ENCODE results near the gene UCP3.

Gene UCP3

GRCh38 chr11:74008373-74009229, at the start of gene UCP3:
Gene UCP3, minus strand, starts transcription at chr11:74009085. Its CDS starts 2,043 bp downstream, at chr11:74007042.
- DNase-seq = no peak

DNA sequence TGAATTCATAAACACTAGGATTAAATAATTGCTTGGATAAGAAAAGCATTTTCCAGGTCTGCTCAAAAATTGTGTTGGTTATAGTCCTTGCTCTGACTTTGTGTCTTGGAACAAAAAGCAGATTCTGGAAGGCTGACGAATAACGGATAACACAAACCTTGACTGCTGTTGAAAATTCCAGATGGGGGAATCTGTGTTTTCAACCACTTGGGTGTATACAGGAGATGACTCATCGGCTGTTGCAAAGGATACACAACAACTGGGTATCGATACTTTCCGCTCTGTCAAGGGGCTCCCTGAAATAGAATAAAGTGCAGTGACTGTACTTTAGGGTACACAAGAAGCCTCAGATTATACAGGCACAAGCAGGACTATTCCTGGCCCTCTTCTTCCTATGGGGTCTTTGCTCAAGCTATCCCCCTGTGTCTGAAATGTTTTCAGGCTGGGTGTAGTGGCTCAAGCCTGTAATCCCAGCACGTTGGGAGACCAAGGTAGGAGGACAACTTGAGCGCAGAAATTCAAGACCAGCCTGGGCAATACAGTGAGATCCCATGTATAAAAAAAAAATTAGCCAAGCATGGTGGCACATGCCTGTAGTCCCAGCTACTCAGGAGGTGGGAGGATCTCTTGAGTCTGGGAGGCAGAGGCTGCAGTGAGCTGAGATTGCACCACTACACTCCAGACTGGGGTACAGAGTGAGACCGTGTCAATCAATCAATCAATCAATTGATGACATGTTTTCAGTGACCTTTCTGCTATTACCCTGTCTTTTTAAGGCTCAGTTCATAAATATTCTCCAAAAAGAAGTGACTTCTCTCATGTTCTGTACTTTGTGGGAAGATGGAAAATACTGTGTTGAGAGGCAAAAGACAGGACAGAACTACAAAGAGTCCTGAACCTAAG, 48.6 kb upstream of the UCP3 start:
- no peak for DNase-seq

DNA sequence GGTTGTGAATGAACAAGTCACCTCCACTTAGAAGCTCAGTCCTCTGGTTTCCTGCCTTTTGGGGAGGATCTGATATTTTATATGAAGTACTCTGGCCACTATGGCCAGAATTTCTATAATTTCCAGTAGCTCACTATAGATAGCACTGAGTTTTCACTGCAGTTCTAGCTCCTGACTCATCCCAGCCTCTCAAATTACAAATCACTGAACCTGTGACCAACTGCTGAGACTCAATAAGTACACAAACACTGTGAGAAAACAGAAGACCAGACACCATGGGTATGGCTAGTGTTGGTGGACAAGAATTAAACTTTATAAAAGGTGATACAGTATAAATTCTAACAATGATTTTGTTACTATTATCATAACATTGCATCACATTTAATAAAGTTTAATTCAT, 47.1 kb upstream of the UCP3 start:
- no peak for DNase-seq

GRCh38 chr11:74050465-74050864, 41.6 kb upstream of the UCP3 start:
- DNase-seq = no peak

- no peak for DNase-seq
Observed at GRCh38 chr11:74048993-74049392, 40.1 kb upstream of the UCP3 start.

DNA sequence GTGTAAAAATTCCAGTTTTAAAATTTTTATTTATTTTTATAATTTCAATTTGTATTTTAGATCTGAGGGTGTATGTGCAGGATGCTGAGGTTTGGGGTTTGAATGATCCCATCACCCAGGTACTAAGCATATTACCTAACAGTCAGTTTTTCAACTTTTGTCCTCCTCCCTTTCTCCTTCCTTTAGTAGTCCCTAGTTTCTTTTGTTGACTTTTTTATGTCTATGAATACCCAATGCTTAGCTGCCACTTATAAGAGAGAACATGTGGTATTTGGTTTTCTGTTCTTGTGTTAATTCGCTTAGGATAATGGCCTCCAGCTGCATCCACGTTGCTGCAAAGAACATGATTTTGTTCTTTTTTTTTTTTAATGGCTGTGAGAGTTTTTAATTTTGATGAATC, 35.7 kb upstream of the UCP3 start:
- DNase-seq = no peak

DNA sequence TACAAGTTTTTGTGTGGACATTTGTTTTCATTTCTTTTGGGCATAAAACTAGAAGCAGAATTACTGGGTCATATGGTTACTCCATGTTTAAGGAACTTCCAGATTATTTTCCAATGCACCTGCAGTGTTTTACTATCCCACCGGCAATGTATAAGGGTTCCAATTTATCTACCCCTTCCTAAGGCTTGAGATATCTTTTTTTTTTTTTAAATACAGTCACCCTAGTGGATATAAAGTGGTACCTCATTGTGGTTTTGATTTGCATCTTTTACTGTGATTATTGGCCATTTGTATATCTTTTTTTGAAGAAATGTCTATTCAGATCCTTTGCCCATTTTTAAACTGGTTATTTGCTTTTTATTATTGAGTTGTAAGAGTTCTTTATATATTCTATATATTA, 34.6 kb upstream of the UCP3 start:
- DNase-seq = no peak

GRCh38 chr11:74037309-74037708, 28.4 kb upstream of the UCP3 start:
- DNase-seq = no peak

DNA sequence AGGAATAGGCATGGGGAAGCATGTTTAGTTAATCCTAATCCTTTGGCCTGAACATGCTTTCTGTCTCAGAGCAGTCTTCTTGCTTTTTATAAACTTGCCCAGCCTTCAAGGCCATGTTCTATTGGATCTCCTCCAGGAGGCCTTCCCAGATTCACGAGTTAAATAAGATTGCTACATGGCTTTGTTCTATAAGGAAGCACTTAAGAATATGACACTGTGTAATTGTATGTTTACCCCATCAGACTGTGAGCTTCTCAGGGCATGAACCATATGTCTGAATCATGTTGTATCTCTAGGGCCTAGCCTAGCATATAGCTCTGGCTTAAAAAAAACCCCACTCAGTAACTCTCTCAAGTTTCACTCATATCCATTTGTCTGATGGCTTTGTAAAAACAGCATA, 26.4 kb upstream of the UCP3 start:
- no peak for DNase-seq

- DNase-seq = no peak
Observed at GRCh38 chr11:74033046-74033445, 24.2 kb upstream of the UCP3 start.

DNA sequence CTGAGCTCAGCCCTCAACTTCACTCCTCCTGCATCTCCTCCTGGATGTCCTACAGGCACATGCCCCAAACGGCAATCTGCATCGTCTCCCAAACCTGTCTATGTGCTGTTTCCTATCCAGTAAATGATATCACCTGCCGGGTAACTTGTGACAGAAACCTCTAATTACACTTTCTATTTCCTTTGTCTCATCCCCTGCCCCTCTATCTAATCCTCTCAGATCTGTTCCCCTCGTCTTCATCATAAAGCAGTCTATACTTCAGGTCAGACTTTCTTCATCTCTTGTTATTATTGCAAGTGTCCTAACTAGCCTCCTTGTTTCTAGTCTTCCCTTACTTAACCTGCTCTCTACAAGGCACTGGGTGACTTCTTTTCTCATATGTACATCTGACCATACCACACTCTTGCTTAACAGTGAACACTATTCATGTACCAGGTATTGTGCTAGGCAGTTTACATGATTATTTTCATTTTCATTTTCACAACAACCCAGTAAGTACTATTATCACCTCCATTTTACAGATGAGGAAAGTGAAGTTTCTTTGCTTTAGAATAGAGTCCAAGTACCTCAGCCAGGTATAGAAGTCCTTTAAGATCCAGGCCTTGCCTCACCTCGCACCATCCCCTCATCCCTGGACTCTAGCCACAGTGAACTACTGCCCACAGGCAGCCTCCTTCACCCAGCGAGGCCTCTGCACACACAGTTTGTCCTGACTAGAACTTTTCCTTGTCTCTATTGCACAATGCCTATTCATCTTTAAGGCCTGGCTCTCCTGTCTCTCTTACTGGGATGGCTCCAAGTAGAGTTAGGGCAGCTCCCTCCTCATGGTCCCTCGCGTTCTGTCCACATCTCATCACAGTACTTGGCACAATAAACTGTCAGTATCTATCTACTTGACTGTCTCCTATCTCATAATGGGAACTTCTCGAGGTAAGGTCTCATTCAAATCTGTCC, 22.1 kb upstream of the UCP3 start:
- DNase-seq = no peak

DNA sequence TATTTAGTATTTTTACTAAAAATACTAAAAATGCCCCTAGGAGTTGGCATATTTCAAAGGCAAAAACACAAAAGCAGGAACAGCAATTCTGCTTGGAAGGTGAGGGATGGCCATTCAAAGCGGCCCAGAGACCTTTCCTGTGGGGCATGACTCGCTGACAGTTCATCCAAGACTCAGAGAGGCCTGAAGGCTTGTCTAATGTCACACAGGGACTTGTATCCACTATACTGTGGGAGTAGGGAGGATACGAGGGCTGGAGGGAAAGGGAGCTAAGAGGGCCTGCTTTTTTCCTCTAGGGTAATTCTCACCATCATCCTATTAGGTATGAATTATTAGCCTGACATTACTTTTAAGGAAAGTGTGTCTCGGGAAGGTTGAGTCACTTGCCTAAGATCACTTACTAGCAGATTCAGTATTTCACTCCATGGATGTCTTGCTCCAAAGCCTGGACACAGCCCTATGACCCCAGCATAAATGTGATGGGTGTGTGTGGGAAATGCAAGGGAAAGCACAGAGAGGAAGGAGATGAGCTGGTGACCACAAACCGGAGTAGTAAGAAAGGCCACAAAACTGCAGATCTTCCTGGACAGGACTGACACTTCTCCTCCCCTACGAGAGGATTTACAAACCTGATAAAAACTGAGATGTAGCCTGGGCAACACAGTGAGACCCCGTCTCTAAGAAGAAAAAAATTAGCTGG, 16.7 kb upstream of the UCP3 start:
- peak; percentile 94 for DNase-seq

GRCh38 chr11:74024261-74025029, 15.6 kb upstream of the UCP3 start:
- peak; percentile 95 for DNase-seq

GRCh38 chr11:74023276-74023675, 14.4 kb upstream of the UCP3 start:
- DNase-seq = peak; percentile 81

DNA sequence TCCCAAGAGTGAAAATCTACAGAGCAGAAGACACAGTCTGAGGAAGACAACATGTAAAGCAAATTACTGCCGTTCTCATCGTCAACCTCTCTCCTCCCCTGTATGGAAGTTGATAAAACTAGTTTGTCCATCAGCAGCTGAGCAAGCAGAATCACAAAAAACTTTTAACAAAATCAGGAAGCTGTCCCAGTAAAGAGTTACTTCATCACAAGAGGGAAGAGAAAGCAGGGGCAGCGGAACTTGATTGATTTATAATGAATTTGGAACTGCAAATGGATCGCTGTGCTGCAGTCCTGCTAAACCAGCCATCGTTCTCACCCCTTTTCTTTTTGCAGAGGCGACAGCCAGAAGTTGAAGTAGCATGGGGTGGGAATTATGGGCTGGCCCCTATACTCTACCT, 13.7 kb upstream of the UCP3 start:
- peak; percentile 84 for DNase-seq

DNA sequence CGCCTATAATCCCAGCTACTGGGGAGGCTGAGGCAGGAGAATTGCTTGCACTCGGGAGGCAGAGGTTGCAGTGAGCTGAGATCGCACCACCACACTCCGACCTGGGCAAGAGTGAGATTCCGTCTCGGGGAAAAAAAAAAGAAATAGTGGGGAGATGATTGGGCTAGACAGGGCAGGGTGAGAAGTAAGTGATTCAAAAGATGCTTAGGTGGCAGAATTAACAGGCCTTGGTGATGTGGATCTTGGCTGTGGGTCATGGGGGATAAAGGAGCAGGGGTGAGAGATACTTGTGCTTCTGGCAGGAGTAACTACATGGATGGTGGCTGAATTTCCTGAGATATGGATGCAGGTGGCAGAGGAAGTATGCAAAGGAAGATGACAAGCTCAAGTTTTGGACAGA, 13.1 kb upstream of the UCP3 start:
- no peak for DNase-seq

GRCh38 chr11:74020539-74020938, 11.7 kb upstream of the UCP3 start:
- peak; percentile 89 for DNase-seq

GRCh38 chr11:74019860-74020259, 11.0 kb upstream of the UCP3 start:
- peak; percentile 54 for DNase-seq

- DNase-seq = peak; percentile 70
Observed at GRCh38 chr11:74019104-74019738, 10.3 kb upstream of the UCP3 start.

GRCh38 chr11:74018331-74019005, 9.6 kb upstream of the UCP3 start:
- DNase-seq = peak; percentile 91

Data from suppressor macrophage treated with lipopolysaccharide for 4 hours (primary cell).